ENCODE measurements around the gene MROH7.

Gene MROH7

DNA sequence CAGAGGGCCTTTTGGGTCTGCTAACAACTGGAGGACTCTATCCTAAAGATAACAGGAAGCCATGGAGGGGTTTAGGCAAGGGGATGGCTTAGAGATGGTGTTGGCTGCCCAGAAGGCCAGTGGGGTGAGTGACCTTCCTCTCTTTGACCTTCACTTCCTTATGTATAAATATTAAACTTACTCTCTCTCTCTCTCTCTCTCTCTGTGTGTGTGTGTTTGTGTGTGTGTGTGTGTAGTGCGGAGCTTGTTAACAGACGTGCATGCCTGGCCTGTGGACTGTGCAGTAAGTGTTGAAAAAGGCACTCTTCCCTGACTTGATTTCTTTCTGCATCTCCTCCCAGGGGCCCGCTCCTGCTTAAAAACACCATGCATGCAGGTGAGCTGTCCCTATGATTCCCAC lies 10.0 kb downstream of the MROH7 start:
- TF ChIP-seq, protein P1, sequence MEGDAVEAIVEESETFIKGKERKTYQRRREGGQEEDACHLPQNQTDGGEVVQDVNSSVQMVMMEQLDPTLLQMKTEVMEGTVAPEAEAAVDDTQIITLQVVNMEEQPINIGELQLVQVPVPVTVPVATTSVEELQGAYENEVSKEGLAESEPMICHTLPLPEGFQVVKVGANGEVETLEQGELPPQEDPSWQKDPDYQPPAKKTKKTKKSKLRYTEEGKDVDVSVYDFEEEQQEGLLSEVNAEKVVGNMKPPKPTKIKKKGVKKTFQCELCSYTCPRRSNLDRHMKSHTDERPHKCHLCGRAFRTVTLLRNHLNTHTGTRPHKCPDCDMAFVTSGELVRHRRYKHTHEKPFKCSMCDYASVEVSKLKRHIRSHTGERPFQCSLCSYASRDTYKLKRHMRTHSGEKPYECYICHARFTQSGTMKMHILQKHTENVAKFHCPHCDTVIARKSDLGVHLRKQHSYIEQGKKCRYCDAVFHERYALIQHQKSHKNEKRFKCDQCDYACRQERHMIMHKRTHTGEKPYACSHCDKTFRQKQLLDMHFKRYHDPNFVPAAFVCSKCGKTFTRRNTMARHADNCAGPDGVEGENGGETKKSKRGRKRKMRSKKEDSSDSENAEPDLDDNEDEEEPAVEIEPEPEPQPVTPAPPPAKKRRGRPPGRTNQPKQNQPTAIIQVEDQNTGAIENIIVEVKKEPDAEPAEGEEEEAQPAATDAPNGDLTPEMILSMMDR (IDR thresholded peaks at IDR 0.05; ENCODE audit: control insufficient read depth, insufficient read depth, low read depth, low read length, missing control alignments) = no peak
- no peak for DNase-seq (ENCODE audit: low read depth)
- no peak overlapping the region for H3K4me3 ChIP-seq (ENCODE audit: control insufficient read depth, low read depth, low read length)

DNA sequence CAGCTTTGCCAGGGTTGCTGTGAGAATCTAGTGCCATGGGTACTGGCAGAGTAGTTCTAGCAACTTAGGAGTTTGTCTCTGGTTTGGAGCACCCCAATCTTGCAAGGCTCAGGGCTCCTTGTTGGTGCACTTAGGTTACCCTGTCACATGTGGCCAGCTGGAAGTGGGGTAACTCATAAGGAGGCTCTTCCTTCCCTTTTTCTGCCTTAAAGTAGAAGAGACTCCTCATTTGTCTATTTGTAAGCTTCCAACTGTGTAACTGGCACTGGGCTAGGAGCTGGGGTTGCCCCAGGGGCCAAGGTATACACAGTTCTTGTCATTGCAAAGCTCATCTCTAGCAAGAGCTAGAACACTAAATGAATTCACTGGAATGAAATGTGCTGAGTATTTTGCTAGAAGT lies 10.6 kb downstream of the MROH7 start:
- no peak for DNase-seq (ENCODE audit: low read depth)
- H3K4me3 ChIP-seq (ENCODE audit: control insufficient read depth, low read depth, low read length) = no peak overlapping the region
- TF ChIP-seq, protein P1 (IDR thresholded peaks at IDR 0.05; ENCODE audit: control insufficient read depth, insufficient read depth, low read depth, low read length, missing control alignments) = no peak

DNA sequence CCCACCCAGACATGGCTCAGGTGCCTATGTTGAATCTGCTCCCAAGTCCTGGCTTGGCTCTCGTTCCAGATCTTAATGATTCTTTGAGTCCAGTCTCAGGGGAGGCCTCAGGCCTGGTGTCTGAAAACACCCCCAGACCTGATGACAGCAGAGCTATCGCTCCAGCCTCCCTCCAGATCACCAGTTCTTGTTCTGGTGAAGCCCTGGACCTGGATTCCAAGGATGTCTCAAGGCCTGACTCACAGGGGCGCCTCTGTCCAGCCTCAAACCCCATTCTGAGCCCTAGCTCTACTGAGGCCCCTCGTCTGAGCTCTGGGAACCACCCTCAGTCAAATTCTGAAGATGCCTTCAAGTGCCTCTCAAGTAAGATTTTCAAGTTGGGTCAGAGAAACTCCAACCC lies 11.4 kb downstream of the MROH7 start:
- TF ChIP-seq, protein P1 (IDR thresholded peaks at IDR 0.05; ENCODE audit: control insufficient read depth, insufficient read depth, low read depth, low read length, missing control alignments) = no peak
- DNase-seq (ENCODE audit: low read depth) = no peak
- H3K4me3 ChIP-seq (ENCODE audit: control insufficient read depth, low read depth, low read length) = no peak overlapping the region

DNA sequence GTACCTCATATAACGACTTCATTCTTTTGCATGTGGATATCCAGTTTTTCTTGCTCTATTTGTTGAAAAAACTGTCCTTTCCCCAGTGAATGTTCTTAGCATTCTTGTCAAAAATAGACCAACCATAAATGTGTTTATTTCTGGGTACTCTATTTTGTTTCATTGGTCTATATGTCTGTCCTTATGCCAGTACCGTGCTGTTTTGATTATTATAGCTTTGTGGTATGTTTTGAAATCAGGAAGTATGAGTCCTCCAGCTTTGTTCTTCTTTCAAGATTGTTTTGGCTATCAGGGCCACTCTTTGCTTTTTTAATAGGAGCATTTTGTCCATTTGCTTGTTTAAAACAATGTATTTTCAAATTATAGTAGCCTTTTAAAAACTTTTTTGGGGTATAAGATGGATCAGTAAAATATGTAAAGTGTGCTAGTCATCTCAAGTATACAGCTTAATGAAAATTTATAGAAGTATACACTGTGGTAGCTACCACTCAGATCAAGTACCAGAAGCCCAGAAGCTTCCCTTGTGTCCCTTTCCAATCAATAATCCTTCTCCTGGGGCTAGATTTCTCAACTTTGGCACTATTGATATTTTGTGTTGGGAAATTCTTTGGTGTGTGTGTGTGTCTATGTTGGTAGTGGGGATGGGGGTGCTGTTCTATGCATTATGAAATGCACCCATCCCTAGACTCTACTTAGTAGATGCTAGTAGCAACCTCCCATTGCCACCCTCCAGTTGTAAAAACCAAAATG lies 16.8 kb downstream of the MROH7 start:
- no peak for DNase-seq (ENCODE audit: low read depth)

DNA sequence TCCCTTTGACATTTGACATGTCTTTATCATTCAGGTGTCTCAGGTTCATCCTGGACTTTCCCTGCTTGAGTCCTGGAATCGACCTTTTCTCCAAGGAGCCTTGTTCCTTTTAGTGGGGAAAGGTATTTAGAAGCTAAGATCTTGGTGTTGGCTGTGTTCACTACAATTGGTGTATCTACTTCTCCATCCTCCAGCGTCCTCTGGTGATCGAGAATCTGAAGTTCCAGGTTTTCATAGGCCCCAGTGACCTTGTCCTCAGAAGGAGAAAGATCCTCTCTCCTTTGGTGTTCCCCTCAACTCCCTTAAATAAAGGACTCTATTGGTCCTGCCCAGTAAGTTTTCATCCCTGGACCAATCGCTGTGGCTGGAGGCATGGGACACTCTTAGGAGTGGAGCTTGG lies 22.1 kb downstream of the MROH7 start:
- TF ChIP-seq, protein P1 (IDR thresholded peaks at IDR 0.05; ENCODE audit: control insufficient read depth, insufficient read depth, low read depth, low read length, missing control alignments) = no peak
- no peak for DNase-seq (ENCODE audit: low read depth)
- no peak overlapping the region for H3K4me3 ChIP-seq (ENCODE audit: control insufficient read depth, low read depth, low read length)

More for the DNA sequence above, 16.8 kb downstream of the MROH7 start:
- TF ChIP-seq, protein P1 (IDR thresholded peaks at IDR 0.05; ENCODE audit: control insufficient read depth, insufficient read depth, low read depth, low read length, missing control alignments) = no peak
- no peak overlapping the region for H3K4me3 ChIP-seq (ENCODE audit: control insufficient read depth, low read depth, low read length)

DNA sequence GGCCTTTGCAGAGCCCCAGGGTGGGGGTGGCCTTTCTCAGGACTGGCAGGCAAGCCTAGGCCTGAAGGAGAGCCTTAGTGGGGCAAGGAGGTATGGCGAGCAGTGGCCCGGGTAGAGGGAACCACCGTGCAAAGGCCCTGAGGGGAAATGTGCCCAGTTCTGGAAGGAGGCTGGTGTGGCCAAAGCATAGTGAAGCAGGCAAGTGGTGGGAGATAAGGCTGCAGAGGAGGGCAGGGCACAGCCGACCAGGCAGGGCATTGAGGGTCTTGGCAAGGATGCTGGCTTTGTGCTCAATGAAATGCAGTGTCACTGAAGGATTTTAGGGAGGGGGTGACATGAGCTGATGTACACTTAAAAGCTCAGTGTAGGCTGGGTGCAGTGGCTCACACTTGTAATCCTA lies 22.8 kb downstream of the MROH7 start:
- no peak for DNase-seq (ENCODE audit: low read depth)
- H3K4me3 ChIP-seq (ENCODE audit: control insufficient read depth, low read depth, low read length) = no peak overlapping the region

More for the DNA sequence above, 22.8 kb downstream of the MROH7 start:
- TF ChIP-seq, protein P1 (IDR thresholded peaks at IDR 0.05; ENCODE audit: control insufficient read depth, insufficient read depth, low read depth, low read length, missing control alignments) = no peak

Measured in AG09309 (cell line).